Measurements from ENCODE around the gene TAAR9.

The TAAR9 gene

DNA sequence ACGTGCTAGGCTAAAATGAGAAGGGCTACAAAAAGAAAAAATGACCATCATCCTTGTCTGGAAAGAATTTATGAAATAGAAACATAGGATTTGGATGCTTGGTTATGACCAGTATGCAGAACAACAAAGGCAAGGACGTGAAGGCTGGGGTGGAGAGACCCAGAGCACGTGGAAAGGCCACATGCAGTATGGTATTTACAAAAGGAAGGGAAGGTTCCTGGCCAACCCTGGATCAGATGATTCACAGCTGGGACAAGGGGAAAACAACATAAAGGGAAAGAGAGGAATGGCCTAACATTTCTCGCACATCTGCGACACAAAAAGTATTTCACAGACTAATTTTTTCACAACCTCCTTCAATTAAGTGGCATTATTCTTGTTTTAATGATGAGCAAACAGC, 33.3 kb upstream of the TAAR9 start:
- Histone ChIP-seq H3K27ac (ENCODE audit: low read depth, low read length) (no peak overlapping the region), H3K27me3 (ENCODE audit: control insufficient read depth in 1 of 2, insufficient read depth in 2 of 2, low read length in 2 of 2) (no peaks in the 10 kb centered on the region), H3K9me3 (ENCODE audit: low read length) (no peaks in the 10 kb centered on the region), H3K36me3 (ENCODE audit: insufficient read depth, low read length) (peaks cover 12% of the 10 kb centered on the region), H3K9ac (ENCODE audit: low read length) (no peak overlapping the region), H3K4me3 (ENCODE audit: low read depth in 1 of 2, low read length in 2 of 2) (no peak overlapping the region), H3K4me1 (ENCODE audit: insufficient read depth, low read length) (peaks cover 32% of the 10 kb centered on the region)

DNA sequence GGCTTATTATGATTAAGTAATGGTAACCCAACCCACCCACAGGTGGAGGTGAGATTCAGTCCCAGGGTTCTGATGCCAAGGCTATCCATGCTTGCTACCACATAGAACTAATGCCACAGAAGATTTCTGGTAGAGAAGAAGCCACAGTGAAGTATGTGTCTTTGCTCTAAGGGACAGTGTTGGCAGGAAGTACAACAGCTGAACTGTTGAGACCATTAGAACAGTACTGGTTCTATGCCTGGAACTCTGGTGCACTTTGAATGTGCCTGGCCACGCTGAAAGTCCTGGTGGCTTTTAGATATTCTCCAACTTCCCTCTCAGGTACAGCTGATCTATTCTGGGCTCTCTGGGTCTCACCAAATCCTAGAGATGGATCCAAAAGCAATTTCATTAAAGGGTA, 32.9 kb upstream of the TAAR9 start:
- Histone ChIP-seq H3K4me1 (ENCODE audit: insufficient read depth, low read length) (peaks cover 28% of the 10 kb centered on the region), H3K27me3 (ENCODE audit: control insufficient read depth in 1 of 2, insufficient read depth in 2 of 2, low read length in 2 of 2) (no peaks in the 10 kb centered on the region), H3K4me3 (ENCODE audit: low read depth in 1 of 2, low read length in 2 of 2) (no peak overlapping the region), H3K36me3 (ENCODE audit: insufficient read depth, low read length) (peaks cover 12% of the 10 kb centered on the region), H3K9me3 (ENCODE audit: low read length) (no peaks in the 10 kb centered on the region), H3K27ac (ENCODE audit: low read depth, low read length) (no peak overlapping the region), H3K9ac (ENCODE audit: low read length) (no peak overlapping the region)

DNA sequence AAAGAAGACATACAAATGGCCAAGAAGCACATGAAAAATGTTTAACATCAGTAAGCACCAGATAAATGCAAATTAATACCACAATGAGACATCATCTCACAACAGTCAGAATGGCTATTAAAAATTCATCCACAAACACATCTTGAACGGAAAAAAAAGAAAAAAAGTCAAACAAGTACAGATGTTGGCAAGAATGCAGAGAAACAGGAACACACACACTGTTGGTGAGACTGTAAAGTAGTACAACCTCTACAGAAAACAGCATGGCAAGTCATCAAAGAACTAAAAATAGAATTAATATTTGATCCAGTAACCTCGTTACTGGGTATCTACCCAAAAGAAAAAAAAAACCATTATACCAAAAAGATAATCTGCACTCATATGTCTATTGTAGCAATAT, 31.6 kb upstream of the TAAR9 start:
- H3K4me1 ChIP-seq (ENCODE audit: insufficient read depth, low read length): peaks cover 34% of the 10 kb centered on the region

DNA sequence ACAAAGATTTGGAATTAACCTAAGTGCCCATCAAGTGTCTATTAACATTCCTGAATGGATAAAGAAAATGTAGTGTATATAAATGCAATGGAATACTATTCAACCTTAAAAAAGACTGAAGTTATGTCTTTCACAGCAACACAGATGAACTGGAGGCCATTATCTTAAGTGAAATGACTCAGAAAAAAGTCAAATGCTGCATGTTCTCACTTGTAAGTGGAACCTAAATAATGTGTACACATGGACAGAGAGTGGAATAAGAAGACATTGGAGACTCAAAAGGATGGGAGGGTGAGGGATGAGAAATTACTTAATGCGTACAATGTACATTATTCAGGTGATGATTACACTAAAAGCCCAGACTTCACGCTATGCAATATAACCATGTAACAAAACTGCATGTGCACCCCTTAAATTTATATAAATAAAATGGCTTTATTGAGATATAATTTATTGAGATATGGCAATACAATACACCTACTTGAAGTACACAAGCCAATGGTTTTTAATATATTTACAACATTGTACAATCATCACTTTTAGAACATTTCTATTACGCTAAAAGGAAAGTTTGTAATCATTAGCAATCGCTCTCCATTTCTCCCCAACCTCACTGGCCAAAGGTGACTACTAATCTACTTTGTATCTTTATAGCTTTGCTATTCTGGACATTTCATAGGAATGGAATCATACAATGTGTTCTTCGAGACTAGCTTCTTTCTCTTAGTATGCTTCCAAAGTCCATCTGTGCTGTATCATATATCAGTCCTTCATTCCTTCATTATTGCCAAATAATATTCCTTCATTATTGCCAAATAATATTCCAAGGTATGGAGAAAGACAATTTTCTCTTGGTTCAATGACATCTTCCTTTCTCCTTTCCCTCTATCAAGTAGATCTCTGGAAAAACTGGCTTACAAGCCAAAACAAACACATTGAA, 30.9 kb upstream of the TAAR9 start:
- Histone ChIP-seq H3K27me3 (ENCODE audit: control insufficient read depth in 1 of 2, insufficient read depth in 2 of 2, low read length in 2 of 2) (no peaks in the 10 kb centered on the region), H3K4me3 (ENCODE audit: low read depth in 1 of 2, low read length in 2 of 2) (no peak overlapping the region), H3K36me3 (ENCODE audit: insufficient read depth, low read length) (no peaks in the 10 kb centered on the region), H3K27ac (ENCODE audit: low read depth, low read length) (no peak overlapping the region), H3K9me3 (ENCODE audit: low read length) (no peaks in the 10 kb centered on the region), H3K4me1 (ENCODE audit: insufficient read depth, low read length) (peaks cover 39% of the 10 kb centered on the region), H3K9ac (ENCODE audit: low read length) (no peak overlapping the region)

More for the DNA sequence above, 31.6 kb upstream of the TAAR9 start:
- H3K4me3 ChIP-seq (ENCODE audit: low read depth in 1 of 2, low read length in 2 of 2): no peak overlapping the region
- H3K9me3 ChIP-seq (ENCODE audit: low read length): no peaks in the 10 kb centered on the region
- no peaks in the 10 kb centered on the region for H3K27me3 ChIP-seq (ENCODE audit: control insufficient read depth in 1 of 2, insufficient read depth in 2 of 2, low read length in 2 of 2)
- no peak overlapping the region for H3K9ac ChIP-seq (ENCODE audit: low read length)
- H3K36me3 ChIP-seq (ENCODE audit: insufficient read depth, low read length): peaks cover 5% of the 10 kb centered on the region
- no peak overlapping the region for H3K27ac ChIP-seq (ENCODE audit: low read depth, low read length)

DNA sequence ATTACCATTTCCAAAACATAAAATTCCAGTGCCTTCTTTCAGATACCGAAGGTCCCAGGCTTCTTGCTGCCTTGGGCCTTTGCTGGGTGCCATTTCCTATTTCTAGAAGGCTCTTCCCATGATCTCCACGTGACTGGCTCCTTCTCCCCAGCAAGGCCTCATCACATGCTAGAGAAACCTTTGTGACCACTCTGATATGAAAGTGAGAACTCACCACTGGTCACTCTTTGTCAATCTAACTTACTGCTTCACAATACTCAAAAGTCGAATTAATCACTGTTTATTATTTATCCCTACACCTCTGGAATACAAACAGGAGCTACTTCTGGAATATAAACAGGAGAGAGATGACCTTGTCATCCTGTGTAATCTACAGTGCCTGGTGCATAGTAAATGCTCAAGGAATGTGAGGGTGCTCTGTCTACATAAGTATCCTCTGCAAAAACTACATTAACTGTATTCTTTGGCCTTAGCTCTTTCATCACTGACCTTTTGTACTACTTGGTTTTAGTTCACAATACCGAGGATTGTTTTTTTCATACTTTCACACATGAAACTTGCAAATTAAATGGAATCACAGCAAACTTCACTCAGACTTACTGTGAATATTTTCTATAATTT, 26.8 kb upstream of the TAAR9 start:
- Histone ChIP-seq H3K4me1 (ENCODE audit: insufficient read depth, low read length) (peaks cover 19% of the 10 kb centered on the region), H3K27ac (ENCODE audit: low read depth, low read length) (no peak overlapping the region), H3K4me3 (ENCODE audit: low read depth in 1 of 2, low read length in 2 of 2) (peak overlapping the region in 1 of 2 donors; percentile 97), H3K36me3 (ENCODE audit: insufficient read depth, low read length) (no peaks in the 10 kb centered on the region), H3K27me3 (ENCODE audit: control insufficient read depth in 1 of 2, insufficient read depth in 2 of 2, low read length in 2 of 2) (no peaks in the 10 kb centered on the region), H3K9me3 (ENCODE audit: low read length) (no peaks in the 10 kb centered on the region), H3K9ac (ENCODE audit: low read length) (peak overlapping the region; percentile 34)

DNA sequence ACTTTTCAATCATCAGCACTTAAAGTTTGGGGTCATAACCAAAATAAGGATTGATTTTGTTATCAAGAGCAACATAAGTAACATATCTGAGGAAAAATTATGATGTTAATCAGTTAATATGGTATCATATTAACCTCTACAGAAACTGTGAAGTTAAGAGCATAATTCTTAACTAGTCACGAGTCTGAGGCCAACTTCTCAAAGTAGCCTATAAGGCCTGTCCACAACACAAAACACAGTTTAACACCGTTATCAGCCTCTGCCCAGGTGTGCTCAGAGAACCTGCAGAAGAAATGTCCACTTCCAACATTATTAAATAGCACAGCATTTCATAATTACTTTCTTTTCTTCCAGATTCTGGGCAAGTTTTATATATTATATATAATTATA, 26.3 kb upstream of the TAAR9 start:
- H3K9me3 ChIP-seq (ENCODE audit: low read length): no peaks in the 10 kb centered on the region
- peak overlapping the region; percentile 34 for H3K9ac ChIP-seq (ENCODE audit: low read length)
- peak overlapping the region in 1 of 2 donors; percentile 97 for H3K4me3 ChIP-seq (ENCODE audit: low read depth in 1 of 2, low read length in 2 of 2)
- no peaks in the 10 kb centered on the region for H3K36me3 ChIP-seq (ENCODE audit: insufficient read depth, low read length)
- H3K27me3 ChIP-seq (ENCODE audit: control insufficient read depth in 1 of 2, insufficient read depth in 2 of 2, low read length in 2 of 2): no peaks in the 10 kb centered on the region
- no peak overlapping the region for H3K27ac ChIP-seq (ENCODE audit: low read depth, low read length)
- H3K4me1 ChIP-seq (ENCODE audit: insufficient read depth, low read length): peaks cover 14% of the 10 kb centered on the region

DNA sequence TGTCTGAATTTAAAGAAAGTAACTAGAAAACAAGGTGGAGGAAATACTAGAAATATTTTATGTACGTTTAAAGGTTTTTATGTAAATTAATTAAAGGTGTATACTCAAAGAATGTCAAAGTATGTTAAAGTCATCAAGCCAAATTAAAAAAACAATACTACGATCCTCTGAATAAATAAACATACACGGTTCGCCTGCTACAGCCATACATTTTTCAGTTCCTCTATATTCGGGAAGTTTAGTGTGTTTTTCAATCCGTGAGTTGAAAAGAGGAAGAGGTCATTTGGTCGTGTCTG, 25.8 kb upstream of the TAAR9 start:
- H3K27ac ChIP-seq (ENCODE audit: low read depth, low read length): peak overlapping the region; percentile 54
- no peaks in the 10 kb centered on the region for H3K9me3 ChIP-seq (ENCODE audit: low read length)
- peak overlapping the region; percentile 46 for H3K9ac ChIP-seq (ENCODE audit: low read length)
- no peaks in the 10 kb centered on the region for H3K27me3 ChIP-seq (ENCODE audit: control insufficient read depth in 1 of 2, insufficient read depth in 2 of 2, low read length in 2 of 2)
- H3K36me3 ChIP-seq (ENCODE audit: insufficient read depth, low read length): no peaks in the 10 kb centered on the region
- peaks cover 13% of the 10 kb centered on the region for H3K4me1 ChIP-seq (ENCODE audit: insufficient read depth, low read length)
- H3K4me3 ChIP-seq (ENCODE audit: low read depth in 1 of 2, low read length in 2 of 2): peak overlapping the region; percentile 30 to 97

DNA sequence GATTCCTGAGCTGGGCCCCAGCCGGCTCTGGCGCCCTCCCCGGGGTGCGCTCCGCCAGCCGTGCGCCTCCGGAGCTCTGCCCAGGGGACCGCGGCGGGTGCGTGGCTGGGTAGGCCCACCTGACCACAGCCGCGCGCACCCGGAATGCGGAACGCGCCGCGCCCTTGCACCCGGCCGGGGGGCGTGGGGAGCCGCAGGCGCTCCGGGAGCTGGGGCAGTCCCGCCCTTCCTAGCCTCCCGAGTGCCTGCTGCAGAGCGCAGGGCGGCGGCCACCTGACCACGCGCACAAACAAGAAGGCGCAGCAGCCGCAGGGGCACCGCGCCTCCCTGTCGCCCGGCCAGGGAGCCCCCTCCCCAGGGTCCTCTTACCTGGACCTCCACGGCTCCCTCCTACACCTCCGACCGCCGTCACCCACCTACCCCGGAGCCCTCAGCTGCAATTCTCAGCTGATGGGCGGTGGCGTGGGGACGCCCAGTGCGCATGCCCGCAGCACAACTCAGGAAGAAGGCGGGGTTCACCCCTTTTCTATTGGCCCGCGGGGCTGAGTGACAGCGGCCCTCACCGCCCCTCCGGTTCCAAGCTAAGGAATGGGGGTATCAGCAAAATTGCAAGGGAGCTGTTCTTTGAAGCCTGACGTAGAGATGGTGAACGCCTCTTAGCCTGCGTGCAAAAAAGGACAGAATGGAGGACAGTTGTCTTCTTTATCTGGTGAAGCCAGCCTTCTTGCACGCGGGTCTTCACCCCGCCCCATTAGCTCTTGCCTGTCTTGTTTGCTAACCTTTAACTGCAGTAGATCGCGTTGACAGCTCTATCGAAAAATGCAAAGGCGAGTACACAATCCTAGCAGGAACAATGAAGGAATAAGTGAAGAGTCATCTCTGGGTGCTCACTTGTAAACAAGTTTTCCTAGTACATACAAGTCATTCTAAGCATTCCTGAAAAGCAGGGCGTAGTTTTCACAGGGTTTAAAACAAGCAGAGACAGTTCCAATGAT, 25.1 kb upstream of the TAAR9 start, which contains the start of gene STX7:
STX7 (minus strand) TSS at position 479 of the 995 bp plus-strand sequence. CDS start 9,586 bp downstream, outside the sequence.
- H3K9me3 ChIP-seq (ENCODE audit: low read length): no peaks in the 10 kb centered on the region
- H3K4me1 ChIP-seq (ENCODE audit: insufficient read depth, low read length): peaks cover 13% of the 10 kb centered on the region
- H3K27ac ChIP-seq (ENCODE audit: low read depth, low read length): peak within 1 kb of the TSS; percentile 54
- peak within 1 kb of the TSS; percentile 30 to 97 for H3K4me3 ChIP-seq (ENCODE audit: low read depth in 1 of 2, low read length in 2 of 2)
- H3K9ac ChIP-seq (ENCODE audit: low read length): peak within 1 kb of the TSS; percentile 46
- no peaks in the 10 kb centered on the region for H3K36me3 ChIP-seq (ENCODE audit: insufficient read depth, low read length)
- no peaks in the 10 kb centered on the region for H3K27me3 ChIP-seq (ENCODE audit: control insufficient read depth in 1 of 2, insufficient read depth in 2 of 2, low read length in 2 of 2)

DNA sequence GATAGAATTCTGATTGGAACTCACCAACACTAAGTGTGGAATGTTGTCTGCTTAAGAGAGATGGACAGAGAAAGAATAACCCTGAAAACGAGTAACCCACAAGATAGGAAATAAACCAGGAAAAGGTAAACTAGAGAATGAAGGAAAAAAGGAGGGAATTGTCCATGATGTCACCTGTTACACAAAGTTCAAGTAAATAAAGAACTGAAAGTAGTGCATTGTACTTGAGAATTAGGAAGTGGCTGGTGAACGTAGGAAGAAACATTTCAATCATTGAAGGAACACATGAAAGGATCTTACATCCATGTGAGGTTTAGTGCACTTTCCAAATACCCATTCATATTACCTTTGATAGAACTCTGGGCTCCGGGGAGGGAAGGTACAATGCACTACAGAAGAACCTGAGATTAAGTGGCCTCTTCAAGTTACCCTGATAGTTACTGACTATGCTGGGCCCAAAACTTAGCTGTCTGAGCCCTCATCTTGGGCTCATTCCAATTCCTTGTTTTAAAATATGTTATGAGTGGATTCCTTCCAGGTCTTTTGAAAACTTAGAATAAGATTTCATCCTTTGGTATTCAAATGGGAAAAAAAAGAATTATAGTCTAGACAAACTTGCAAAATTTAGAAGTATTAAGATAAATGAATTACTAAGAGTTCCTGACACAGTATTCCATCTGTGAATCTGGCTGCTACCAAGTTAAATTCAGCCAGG, 24.1 kb upstream of the TAAR9 start:
- no peak overlapping the region for H3K4me3 ChIP-seq (ENCODE audit: low read depth in 1 of 2, low read length in 2 of 2)
- H3K36me3 ChIP-seq (ENCODE audit: insufficient read depth, low read length): no peaks in the 10 kb centered on the region
- H3K9ac ChIP-seq (ENCODE audit: low read length): no peak overlapping the region
- H3K4me1 ChIP-seq (ENCODE audit: insufficient read depth, low read length): peaks cover 13% of the 10 kb centered on the region
- H3K27ac ChIP-seq (ENCODE audit: low read depth, low read length): no peak overlapping the region
- H3K9me3 ChIP-seq (ENCODE audit: low read length): no peaks in the 10 kb centered on the region
- no peaks in the 10 kb centered on the region for H3K27me3 ChIP-seq (ENCODE audit: control insufficient read depth in 1 of 2, insufficient read depth in 2 of 2, low read length in 2 of 2)

DNA sequence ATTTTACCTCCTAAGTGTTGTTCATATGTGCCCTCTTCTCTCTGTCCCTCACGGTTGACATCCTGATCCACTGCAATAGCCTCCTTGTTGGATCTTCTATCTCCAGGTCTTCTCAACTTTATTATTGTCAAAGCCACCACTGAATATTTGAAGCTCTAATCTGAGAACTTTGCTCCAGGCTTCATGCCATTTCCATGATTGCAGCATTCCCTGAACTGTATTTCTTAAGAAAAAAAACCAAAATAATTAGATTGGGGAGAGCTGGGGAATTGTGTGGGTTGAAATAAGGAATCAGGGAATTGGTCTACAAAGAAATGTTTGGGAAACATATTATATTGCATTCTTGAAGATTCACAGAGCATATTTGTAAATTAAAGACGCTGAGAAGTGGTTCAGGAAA, 22.7 kb upstream of the TAAR9 start:
- H3K9me3 ChIP-seq (ENCODE audit: low read length): no peaks in the 10 kb centered on the region
- no peak overlapping the region for H3K27ac ChIP-seq (ENCODE audit: low read depth, low read length)
- no peaks in the 10 kb centered on the region for H3K36me3 ChIP-seq (ENCODE audit: insufficient read depth, low read length)
- H3K9ac ChIP-seq (ENCODE audit: low read length): no peak overlapping the region
- H3K27me3 ChIP-seq (ENCODE audit: control insufficient read depth in 1 of 2, insufficient read depth in 2 of 2, low read length in 2 of 2): no peaks in the 10 kb centered on the region
- peaks cover 13% of the 10 kb centered on the region for H3K4me1 ChIP-seq (ENCODE audit: insufficient read depth, low read length)
- H3K4me3 ChIP-seq (ENCODE audit: low read depth in 1 of 2, low read length in 2 of 2): no peak overlapping the region

Measured in muscle layer of colon (tissue), 2 donors.